Measurements from ENCODE around the gene IP6K1. TPM values are rescaled to one million over a fixed set of nuclear protein-coding genes. Genes with fewer than 3 reads are reported as not detected.
A peak's percentile ranks its signal among the peaks of the same experiment; 100 is the strongest.
"Not testable (repeated sequence)": the region's sequence is repeated elsewhere in the genome, so short reads cannot be mapped to it uniquely, and the experiment has no call there.

Gene IP6K1
- total RNA-seq, 1 donor: 48.5 TPM

- TF ChIP-seq, protein P1, sequence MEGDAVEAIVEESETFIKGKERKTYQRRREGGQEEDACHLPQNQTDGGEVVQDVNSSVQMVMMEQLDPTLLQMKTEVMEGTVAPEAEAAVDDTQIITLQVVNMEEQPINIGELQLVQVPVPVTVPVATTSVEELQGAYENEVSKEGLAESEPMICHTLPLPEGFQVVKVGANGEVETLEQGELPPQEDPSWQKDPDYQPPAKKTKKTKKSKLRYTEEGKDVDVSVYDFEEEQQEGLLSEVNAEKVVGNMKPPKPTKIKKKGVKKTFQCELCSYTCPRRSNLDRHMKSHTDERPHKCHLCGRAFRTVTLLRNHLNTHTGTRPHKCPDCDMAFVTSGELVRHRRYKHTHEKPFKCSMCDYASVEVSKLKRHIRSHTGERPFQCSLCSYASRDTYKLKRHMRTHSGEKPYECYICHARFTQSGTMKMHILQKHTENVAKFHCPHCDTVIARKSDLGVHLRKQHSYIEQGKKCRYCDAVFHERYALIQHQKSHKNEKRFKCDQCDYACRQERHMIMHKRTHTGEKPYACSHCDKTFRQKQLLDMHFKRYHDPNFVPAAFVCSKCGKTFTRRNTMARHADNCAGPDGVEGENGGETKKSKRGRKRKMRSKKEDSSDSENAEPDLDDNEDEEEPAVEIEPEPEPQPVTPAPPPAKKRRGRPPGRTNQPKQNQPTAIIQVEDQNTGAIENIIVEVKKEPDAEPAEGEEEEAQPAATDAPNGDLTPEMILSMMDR (IDR thresholded peaks at IDR 0.05; ENCODE audit: extremely low read depth, low read depth, low read length): no peak
- H3K4me2 ChIP-seq (ENCODE audit: insufficient read depth, low read length): no peak overlapping the region
- H2AFZ ChIP-seq (ENCODE audit: low read length): no peak overlapping the region
- no peak for DNase-seq (ENCODE audit: insufficient read length, low spot score, missing footprints)
- H4K20me1 ChIP-seq (ENCODE audit: insufficient read depth, low read length): peaks cover 59% of the 10 kb centered on the region
- no peak overlapping the region for H3K4me3 ChIP-seq (ENCODE audit: insufficient read depth, low read length)
- H3K4me1 ChIP-seq (ENCODE audit: insufficient read depth, low read length): peaks cover 25% of the 10 kb centered on the region
- H3K9me3 ChIP-seq (ENCODE audit: low read depth, low read length): no peaks in the 10 kb centered on the region
- H3K27ac ChIP-seq (ENCODE audit: low read depth, low read length): peak overlapping the region; percentile 57
- H3K36me3 ChIP-seq (ENCODE audit: insufficient read depth, low read length): peaks cover 7% of the 10 kb centered on the region
- peaks cover 84% of the 10 kb centered on the region for H3K79me2 ChIP-seq (ENCODE audit: insufficient read depth, low read length)
- no peaks in the 10 kb centered on the region for H3K27me3 ChIP-seq (ENCODE audit: insufficient read depth, low read length)
Measured at GRCh38 chr3:49750056-49750455, 36.3 kb downstream of the IP6K1 start.

- not testable (repeated sequence) for H3K27me3 ChIP-seq (ENCODE audit: insufficient read depth, low read length); H3K9me3 ChIP-seq (ENCODE audit: low read depth, low read length); H2AFZ ChIP-seq (ENCODE audit: low read length); H3K4me2 ChIP-seq (ENCODE audit: insufficient read depth, low read length); DNase-seq (ENCODE audit: insufficient read length, low spot score, missing footprints); H3K4me3 ChIP-seq (ENCODE audit: insufficient read depth, low read length)
- H3K27ac ChIP-seq (ENCODE audit: low read depth, low read length): peak overlapping the region; percentile 75
- H3K4me1 ChIP-seq (ENCODE audit: insufficient read depth, low read length): peaks cover 25% of the 10 kb centered on the region
- H4K20me1 ChIP-seq (ENCODE audit: insufficient read depth, low read length): peaks cover 60% of the 10 kb centered on the region
- peaks cover 16% of the 10 kb centered on the region for H3K36me3 ChIP-seq (ENCODE audit: insufficient read depth, low read length)
- peaks cover 81% of the 10 kb centered on the region for H3K79me2 ChIP-seq (ENCODE audit: insufficient read depth, low read length)
Measured at GRCh38 chr3:49748874-49749273, 37.5 kb downstream of the IP6K1 start.

- H3K27ac ChIP-seq (ENCODE audit: low read depth, low read length): peak overlapping the region; percentile 75
- H3K4me3 ChIP-seq (ENCODE audit: insufficient read depth, low read length): no peak overlapping the region
- H4K20me1 ChIP-seq (ENCODE audit: insufficient read depth, low read length): peaks cover 52% of the 10 kb centered on the region
- H3K79me2 ChIP-seq (ENCODE audit: insufficient read depth, low read length): peaks cover 80% of the 10 kb centered on the region
- no peaks in the 10 kb centered on the region for H3K9me3 ChIP-seq (ENCODE audit: low read depth, low read length)
- TF ChIP-seq, protein P1 (IDR thresholded peaks at IDR 0.05; ENCODE audit: extremely low read depth, low read depth, low read length): no peak
- no peak overlapping the region for H3K4me2 ChIP-seq (ENCODE audit: insufficient read depth, low read length)
- no peaks in the 10 kb centered on the region for H3K27me3 ChIP-seq (ENCODE audit: insufficient read depth, low read length)
- no peak overlapping the region for H2AFZ ChIP-seq (ENCODE audit: low read length)
- peaks cover 18% of the 10 kb centered on the region for H3K36me3 ChIP-seq (ENCODE audit: insufficient read depth, low read length)
- no peak for DNase-seq (ENCODE audit: insufficient read length, low spot score, missing footprints)
- H3K4me1 ChIP-seq (ENCODE audit: insufficient read depth, low read length): peaks cover 25% of the 10 kb centered on the region
Measured at GRCh38 chr3:49747792-49748480, 38.4 kb downstream of the IP6K1 start.

GRCh38 chr3:49745986-49746385, 40.4 kb downstream of the IP6K1 start:
- Histone ChIP-seq H3K27me3 (ENCODE audit: insufficient read depth, low read length) (no peaks in the 10 kb centered on the region), H3K4me1 (ENCODE audit: insufficient read depth, low read length) (peaks cover 25% of the 10 kb centered on the region), H3K27ac (ENCODE audit: low read depth, low read length) (no peak overlapping the region), H3K9me3 (ENCODE audit: low read depth, low read length) (no peaks in the 10 kb centered on the region), H3K4me3 (ENCODE audit: insufficient read depth, low read length) (no peak overlapping the region), H3K4me2 (ENCODE audit: insufficient read depth, low read length) (no peak overlapping the region), H4K20me1 (ENCODE audit: insufficient read depth, low read length) (peaks cover 47% of the 10 kb centered on the region), H3K79me2 (ENCODE audit: insufficient read depth, low read length) (peaks cover 75% of the 10 kb centered on the region), H3K36me3 (ENCODE audit: insufficient read depth, low read length) (peaks cover 18% of the 10 kb centered on the region), H2AFZ (ENCODE audit: low read length) (no peak overlapping the region)
- TF ChIP-seq, protein P1 (IDR thresholded peaks at IDR 0.05; ENCODE audit: extremely low read depth, low read depth, low read length): peak; percentile 4
- no peak for DNase-seq (ENCODE audit: insufficient read length, low spot score, missing footprints)

Data from osteoblast (primary cell).